Caco-2 (cell line): ENCODE results near the gene ZNF587B. TPM values are rescaled to one million over a fixed set of nuclear protein-coding genes. Genes with fewer than 3 reads are reported as not detected.
A peak's percentile ranks its signal among the peaks of the same experiment; 100 is the strongest.
"Not testable (repeated sequence)": the region's sequence is repeated elsewhere in the genome, so short reads cannot be mapped to it uniquely, and the experiment has no call there.

Experiments used
- BruUV-seq: library from RNA; stranded (reverse); fragments of 400-500 nt; replicated peaks from 2 replicates; lab custom pipeline; 2021; lab: Mats Ljungman, UMichigan
- CTCF ChIA-PET: fragments of 300-600 bp; sonication (Branson Sonifier 250); formaldehyde crosslinking; loops from one replicate; lab custom pipeline; 2022; ENCODE audit warnings: antibody characterized with exemption; lab: Charles Lee
- POLR2A ChIA-PET: fragments of 300-600 bp; sonication (Branson Sonifier 250); formaldehyde crosslinking; loops from one replicate; lab custom pipeline; 2022; ENCODE audit warnings: antibody characterized with exemption; lab: Charles Lee
- DNase-seq, 2 experiments: peaks; one replicate each; pipeline versions ENCODE4 v3.0.0 to v3.0.0-alpha.2; 2020 to 2022
- H3K27me3 ChIP-seq: replicated peaks from 2 replicates; pipeline ENCODE4 v1.6.0; 2011; ENCODE audit warnings: low read length; ENCODE audit not compliant: control insufficient read depth, insufficient read depth
- H3K36me3 ChIP-seq: 2 replicates; pipeline ENCODE4 v1.5.1; 2011; ENCODE audit warnings: low read length; ENCODE audit not compliant: control insufficient read depth, insufficient read depth
- H3K4me1 ChIP-seq: fragments of 250-450 bp; sonication (Bioruptor Pico); 2 replicates; pipeline ENCODE4 v1.5.1; 2020; ENCODE audit warnings: mild to moderate bottlenecking
- H3K4me3 ChIP-seq: 2 replicates; pipeline ENCODE4 v1.5.1; 2011; ENCODE audit warnings: low read depth, mild to moderate bottlenecking, control low read depth, low read length
- H3K9me3 ChIP-seq: fragments of 250-450 bp; sonication (Bioruptor Pico); 2 replicates; pipeline ENCODE4 v1.5.1; 2020; ENCODE audit warnings: mild to moderate bottlenecking, moderate library complexity
- H3K27ac Mint-ChIP-seq: one replicate; pipeline ENCODE4 v1.8.0; 2022; ENCODE audit warnings: mixed read lengths; ENCODE audit not compliant: unreplicated experiment
- H3K27me3 Mint-ChIP-seq: one replicate; pipeline ENCODE4 v1.8.0; 2022; ENCODE audit warnings: mixed read lengths; ENCODE audit not compliant: insufficient read depth, unreplicated experiment
- H3K36me3 Mint-ChIP-seq: one replicate; pipeline ENCODE4 v1.8.0; 2022; ENCODE audit warnings: mild to moderate bottlenecking, mixed read lengths; ENCODE audit not compliant: insufficient read depth, unreplicated experiment
- H3K4me1 Mint-ChIP-seq: one replicate; pipeline ENCODE4 v1.8.0; 2022; ENCODE audit warnings: low read depth, mixed read lengths; ENCODE audit not compliant: unreplicated experiment
- H3K4me3 Mint-ChIP-seq: one replicate; pipeline ENCODE4 v1.8.0; 2022; ENCODE audit warnings: mild to moderate bottlenecking, moderate library complexity, mixed read lengths; ENCODE audit not compliant: unreplicated experiment
- H3K9me3 Mint-ChIP-seq: one replicate; pipeline ENCODE4 v1.8.0; 2022; ENCODE audit warnings: mixed read lengths; ENCODE audit not compliant: unreplicated experiment
- intact Hi-C: fragments of 100-400 bp; cut with micrococcal nuclease; formaldehyde crosslinking; loops from one replicate; pipeline ENCODE4 v1.10.0; 2022; ENCODE audit not compliant: unreplicated experiment
- total RNA-seq: library from RNA; stranded (reverse); gene quantifications from 2 replicates; pipeline ENCODE4 v1.2.3, GENCODE V29; 2022
- TF ChIP-seq, protein P1 (sequence below), 2 experiments: fragments of 200-600 bp in 1 of 2; IDR thresholded peaks; 1 replicate in 1 of 2; 2 replicates in 1 of 2; pipeline versions ENCODE4 v1.5.1 to v1.8.0; 2011 to 2022; ENCODE audit warnings: antibody characterized with exemption in 1 of 2, control low read depth in 1 of 2, inconsistent platforms in 1 of 2, low read depth in 1 of 2, low read length in 1 of 2, mild to moderate bottlenecking in 1 of 2, moderate library complexity in 1 of 2; ENCODE audit not compliant: insufficient read depth in 1 of 2, severe bottlenecking in 1 of 2, unreplicated experiment in 1 of 2

Gene ZNF587B
- total RNA-seq, 1 experiment from 2014 or later = 35.4 TPM

DNA sequence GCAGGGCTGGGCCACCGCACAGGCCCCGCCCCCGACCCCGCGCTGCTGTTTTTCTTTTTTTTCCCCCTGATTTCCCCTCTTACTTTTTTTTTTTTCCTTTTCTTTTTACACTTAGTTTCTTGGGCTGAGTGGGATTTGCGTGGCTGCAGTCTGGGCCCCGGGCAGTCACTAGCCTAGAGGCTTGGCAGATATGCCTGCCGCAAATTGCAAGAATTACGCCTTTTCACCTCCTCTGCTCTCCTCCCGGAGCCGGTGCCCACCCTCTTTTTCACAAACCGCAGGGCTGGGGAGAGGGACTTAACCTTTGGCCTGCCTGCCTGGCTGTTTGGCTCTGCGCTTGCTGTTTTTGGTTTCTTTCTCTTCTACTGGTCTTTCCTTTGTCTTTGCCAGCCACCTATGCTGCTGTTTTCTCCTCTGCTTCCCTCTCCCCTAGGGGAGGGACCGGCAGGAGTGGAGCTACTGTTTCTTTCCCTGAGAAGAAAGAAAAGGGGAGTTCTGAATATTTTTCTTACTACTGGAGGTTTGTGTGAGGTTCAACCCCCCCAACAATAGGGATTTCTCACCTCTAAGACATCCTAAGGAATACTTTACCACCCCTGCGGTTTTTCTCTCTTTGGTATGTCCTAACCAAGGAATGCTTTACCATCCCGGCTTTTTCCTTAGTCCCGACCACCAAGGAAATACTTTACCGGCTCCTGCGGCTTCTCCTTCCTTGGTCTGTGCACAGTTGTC, 26.3 kb upstream of the ZNF587B start:
- Histone ChIP-seq H3K36me3 (peaks cover 3% of the 10 kb centered on the region; the same call in 1 of the 2 replicates), H3K4me3 (0 out of 2 replicates have a peak overlapping the region, but pooled peaks have one; percentile 16), H3K4me1 (peaks cover 18% of the 10 kb centered on the region), H3K27me3 (no peaks in the 10 kb centered on the region), H3K9me3 (no peaks in the 10 kb centered on the region)
- peaks cover 19% of the 10 kb centered on the region for H3K4me1 Mint-ChIP-seq
- peak overlapping the region; percentile 66 for H3K4me3 Mint-ChIP-seq
- DNase-seq = peak in 1 of 2 experiments; percentile 41
- peaks cover 84% of the 10 kb centered on the region for H3K36me3 Mint-ChIP-seq
- TF ChIP-seq, protein P1, sequence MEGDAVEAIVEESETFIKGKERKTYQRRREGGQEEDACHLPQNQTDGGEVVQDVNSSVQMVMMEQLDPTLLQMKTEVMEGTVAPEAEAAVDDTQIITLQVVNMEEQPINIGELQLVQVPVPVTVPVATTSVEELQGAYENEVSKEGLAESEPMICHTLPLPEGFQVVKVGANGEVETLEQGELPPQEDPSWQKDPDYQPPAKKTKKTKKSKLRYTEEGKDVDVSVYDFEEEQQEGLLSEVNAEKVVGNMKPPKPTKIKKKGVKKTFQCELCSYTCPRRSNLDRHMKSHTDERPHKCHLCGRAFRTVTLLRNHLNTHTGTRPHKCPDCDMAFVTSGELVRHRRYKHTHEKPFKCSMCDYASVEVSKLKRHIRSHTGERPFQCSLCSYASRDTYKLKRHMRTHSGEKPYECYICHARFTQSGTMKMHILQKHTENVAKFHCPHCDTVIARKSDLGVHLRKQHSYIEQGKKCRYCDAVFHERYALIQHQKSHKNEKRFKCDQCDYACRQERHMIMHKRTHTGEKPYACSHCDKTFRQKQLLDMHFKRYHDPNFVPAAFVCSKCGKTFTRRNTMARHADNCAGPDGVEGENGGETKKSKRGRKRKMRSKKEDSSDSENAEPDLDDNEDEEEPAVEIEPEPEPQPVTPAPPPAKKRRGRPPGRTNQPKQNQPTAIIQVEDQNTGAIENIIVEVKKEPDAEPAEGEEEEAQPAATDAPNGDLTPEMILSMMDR (IDR thresholded peaks at IDR 0.05; ENCODE audit: insufficient read depth in 1 of 2, low read depth in 1 of 2, low read length in 1 of 2, severe bottlenecking in 1 of 2, unreplicated experiment in 1 of 2) = no peak
- BruUV-seq = no TSS peak
- no peaks in the 10 kb centered on the region for H3K27me3 Mint-ChIP-seq
- intact Hi-C loops = no loop called here
- ChIA-PET CTCF (no interaction called here), POLR2A (interaction anchor here (0.6 kb wide), 1 partner anchor 198 kb away, joined by 3 read pairs; no protein-coding TSS in a partner anchor)
- H3K9me3 Mint-ChIP-seq = no peaks in the 10 kb centered on the region
- peak overlapping the region; percentile 85 for H3K27ac Mint-ChIP-seq

DNA sequence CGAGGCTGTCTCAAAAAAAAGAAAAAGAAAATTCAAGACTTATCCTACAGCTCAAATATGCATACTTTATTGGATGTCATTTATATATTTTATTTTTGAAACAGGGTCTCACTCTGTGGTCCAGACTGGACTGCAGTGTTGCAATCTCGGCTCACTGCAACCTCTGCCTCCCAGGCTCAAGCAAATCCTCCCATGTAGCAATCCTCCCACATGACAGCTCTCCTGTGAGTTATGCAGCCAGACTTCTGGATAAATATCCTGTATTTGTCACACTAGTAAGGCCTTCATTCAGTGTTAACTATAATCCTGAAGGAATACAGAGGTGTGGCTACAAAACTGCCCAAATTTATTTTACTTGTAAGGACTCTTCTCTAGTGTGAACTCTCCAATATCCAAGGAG, 22.6 kb upstream of the ZNF587B start:
- H3K9me3 Mint-ChIP-seq = no peaks in the 10 kb centered on the region
- Histone ChIP-seq H3K4me1 (peaks cover 41% of the 10 kb centered on the region), H3K9me3 (no peaks in the 10 kb centered on the region), H3K27me3 (no peaks in the 10 kb centered on the region), H3K4me3 (no peak overlapping the region), H3K36me3 (peaks cover 11% of the 10 kb centered on the region)
- intact Hi-C loops = no loop called here
- POLR2A ChIA-PET = interaction anchor here (0.6 kb wide), 1 partner anchor 31 kb away, joined by 3 read pairs; no protein-coding TSS in a partner anchor
- H3K27ac Mint-ChIP-seq = no peak overlapping the region
- CTCF ChIA-PET = interaction anchor here (0.6 kb wide), 1 partner anchor 126 kb away, joined by 3 read pairs; the partner anchor contains the start of gene ZNF551
- TF ChIP-seq, protein P1 (IDR thresholded peaks at IDR 0.05; ENCODE audit: insufficient read depth in 1 of 2, low read depth in 1 of 2, low read length in 1 of 2, severe bottlenecking in 1 of 2, unreplicated experiment in 1 of 2) = no peak
- H3K27me3 Mint-ChIP-seq = no peaks in the 10 kb centered on the region
- peaks cover 41% of the 10 kb centered on the region for H3K4me1 Mint-ChIP-seq
- no peak for DNase-seq
- no peak overlapping the region for H3K4me3 Mint-ChIP-seq
- BruUV-seq = no TSS peak
- peaks cover 95% of the 10 kb centered on the region for H3K36me3 Mint-ChIP-seq

DNA sequence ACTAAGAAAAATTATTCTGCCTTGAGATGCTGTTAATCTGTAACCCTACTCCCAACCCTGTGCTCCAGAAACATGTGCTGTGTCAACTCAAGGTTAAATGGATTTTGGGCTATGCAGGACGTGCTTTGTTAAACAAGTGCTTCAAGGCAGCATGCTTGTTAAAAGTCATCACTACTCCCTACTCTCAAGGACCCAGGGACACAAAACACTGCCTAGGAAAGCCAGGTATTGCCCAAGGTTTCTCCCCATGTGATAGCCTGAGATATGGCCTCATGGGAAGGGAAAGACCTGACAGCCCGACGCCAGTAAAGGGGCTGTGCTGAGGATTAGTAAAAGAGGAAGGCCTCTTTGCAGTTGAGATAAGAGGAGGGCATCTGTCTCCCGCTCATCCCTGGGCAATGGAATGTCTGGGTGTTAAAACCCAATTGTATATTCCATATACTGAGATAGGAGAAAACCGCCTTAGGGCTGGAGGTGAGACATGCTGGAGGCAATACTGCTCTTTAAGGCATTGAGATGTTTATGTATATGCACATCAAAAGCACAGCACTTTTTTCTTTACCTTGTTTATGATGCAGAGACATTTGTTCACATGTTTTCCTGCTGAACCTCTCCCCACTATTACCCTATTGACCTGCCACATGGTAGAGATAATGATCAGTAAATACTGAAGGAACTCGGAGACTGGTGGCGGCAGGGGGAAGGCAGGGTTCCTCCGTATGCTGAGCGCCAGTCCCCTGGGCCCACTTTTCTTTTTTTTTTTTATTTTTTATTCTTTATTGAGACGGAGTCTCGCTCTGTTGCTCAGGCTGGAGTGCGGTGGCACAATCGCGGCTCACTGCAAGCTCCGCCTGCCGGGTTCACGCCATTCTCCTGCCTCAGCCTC, 19.4 kb upstream of the ZNF587B start:
- H3K27me3 Mint-ChIP-seq, CTCF ChIA-PET, H3K9me3 ChIP-seq, H3K9me3 Mint-ChIP-seq, H3K4me3 ChIP-seq, POLR2A ChIA-PET, H3K27me3 ChIP-seq, BruUV-seq: not testable (repeated sequence)
- peak overlapping the region; percentile 64 for H3K4me3 Mint-ChIP-seq
- peaks cover 100% of the 10 kb centered on the region for H3K36me3 Mint-ChIP-seq
- H3K4me1 Mint-ChIP-seq = peaks cover 42% of the 10 kb centered on the region
- intact Hi-C loops = loop anchor here (5.0 to 10.0 kb wide), 3 partner anchors 63 to 233 kb away; partner anchors contain the start of genes ZNF416, ZNF417 and ZNF776
- peak overlapping the region; percentile 99 for H3K27ac Mint-ChIP-seq
- peak; percentile 83 to 89 for DNase-seq
- Histone ChIP-seq H3K36me3 (peaks cover 11% of the 10 kb centered on the region), H3K4me1 (peaks cover 46% of the 10 kb centered on the region)
